ENCODE measurements around the gene HEG1. TPM values are rescaled to one million over a fixed set of nuclear protein-coding genes. Genes with fewer than 3 reads are reported as not detected.

The HEG1 gene
- total and polyA plus RNA-seq, 2 experiments from 2014 or later, result 1.8 to 8.8 TPM

DNA sequence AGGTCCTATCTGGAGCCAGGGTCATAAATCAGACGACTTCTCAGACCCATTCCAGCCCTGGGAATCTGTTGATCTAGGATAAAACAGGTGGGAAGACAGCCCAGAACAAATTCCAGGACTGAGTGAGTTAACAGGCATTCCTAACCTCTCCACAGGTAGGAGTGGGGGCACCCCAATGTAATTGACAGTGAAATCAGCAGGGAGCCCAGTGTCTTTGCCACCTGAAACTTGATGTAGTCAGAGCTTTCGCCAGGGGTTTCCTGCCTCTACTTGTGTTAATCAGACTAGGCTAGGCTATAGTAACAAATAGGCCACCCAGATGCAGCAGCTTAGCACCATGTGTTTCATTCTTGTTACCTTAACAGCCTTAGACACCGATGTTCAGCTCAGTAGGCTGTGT is 2.7 kb upstream of the HEG1 start (continued):
- TF ChIP-seq, protein P1, sequence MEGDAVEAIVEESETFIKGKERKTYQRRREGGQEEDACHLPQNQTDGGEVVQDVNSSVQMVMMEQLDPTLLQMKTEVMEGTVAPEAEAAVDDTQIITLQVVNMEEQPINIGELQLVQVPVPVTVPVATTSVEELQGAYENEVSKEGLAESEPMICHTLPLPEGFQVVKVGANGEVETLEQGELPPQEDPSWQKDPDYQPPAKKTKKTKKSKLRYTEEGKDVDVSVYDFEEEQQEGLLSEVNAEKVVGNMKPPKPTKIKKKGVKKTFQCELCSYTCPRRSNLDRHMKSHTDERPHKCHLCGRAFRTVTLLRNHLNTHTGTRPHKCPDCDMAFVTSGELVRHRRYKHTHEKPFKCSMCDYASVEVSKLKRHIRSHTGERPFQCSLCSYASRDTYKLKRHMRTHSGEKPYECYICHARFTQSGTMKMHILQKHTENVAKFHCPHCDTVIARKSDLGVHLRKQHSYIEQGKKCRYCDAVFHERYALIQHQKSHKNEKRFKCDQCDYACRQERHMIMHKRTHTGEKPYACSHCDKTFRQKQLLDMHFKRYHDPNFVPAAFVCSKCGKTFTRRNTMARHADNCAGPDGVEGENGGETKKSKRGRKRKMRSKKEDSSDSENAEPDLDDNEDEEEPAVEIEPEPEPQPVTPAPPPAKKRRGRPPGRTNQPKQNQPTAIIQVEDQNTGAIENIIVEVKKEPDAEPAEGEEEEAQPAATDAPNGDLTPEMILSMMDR (conservative IDR thresholded peaks at IDR 0.05; ENCODE audit: low read depth in 2 of 2), result no peak
- TF ChIP-seq REST (IDR thresholded peaks at IDR 0.05; ENCODE audit: unreplicated experiment), result no peak
- TF ChIP-seq JUNB (IDR thresholded peaks at IDR 0.05; ENCODE audit: unreplicated experiment), result no peak
- no peak for TF ChIP-seq EZH2phosphoT487 (IDR thresholded peaks at IDR 0.05; ENCODE audit: unreplicated experiment)

- Histone ChIP-seq H3K27me3 (ENCODE audit: insufficient read depth) (peaks cover 44% of the 10 kb centered on the region), H3K79me2 (replicated peaks; ENCODE audit: insufficient read depth) (no peaks in the 10 kb centered on the region; the same call in 1 of the 2 replicates), H3K36me3 (ENCODE audit: insufficient read depth) (no peaks in the 10 kb centered on the region; the same call in 1 of the 2 replicates), H3F3A (replicated peaks; ENCODE audit: low read depth) (peaks cover 12% of the 10 kb centered on the region), H3K4me2 (peak overlapping the region; percentile 96; the same call in 1 of the 2 replicates), H3K4me1 (ENCODE audit: insufficient read depth) (peaks cover 37% of the 10 kb centered on the region), H3K27ac (ENCODE audit: low read depth) (no peak overlapping the region), H2AFZ (no peak overlapping the region), H3K4me3 (no peak overlapping the region), H4K20me1 (replicated peaks; ENCODE audit: insufficient read depth) (no peaks in the 10 kb centered on the region), H3K9me2 (ENCODE audit: insufficient read depth) (no peaks in the 10 kb centered on the region)
- H3K4me3 Mint-ChIP-seq, result peak overlapping the region; percentile 68; the same call in 2 of the 3 replicates
- no peak overlapping the region for H3K27ac Mint-ChIP-seq
- H3K36me3 Mint-ChIP-seq (ENCODE audit: low read depth), result no peaks in the 10 kb centered on the region; the same call in 2 of the 3 replicates
- DNase-seq (ENCODE audit: low spot score), result no peak
- H3K27me3 Mint-ChIP-seq (ENCODE audit: insufficient read depth, low read depth, poor library complexity), result peaks cover 44% of the 10 kb centered on the region
- no peak for TF ChIP-seq NANOG (IDR thresholded peaks at IDR 0.05; ENCODE audit: borderline replicate concordance)
- TF ChIP-seq, protein P1 (conservative IDR thresholded peaks at IDR 0.05; ENCODE audit: low read depth in 2 of 2), result no peak
- TF ChIP-seq ZNF331 (CRISPR knock-in tag; IDR thresholded peaks at IDR 0.05; ENCODE audit: low read depth), result no peak
- H3K9me3 Mint-ChIP-seq, result no peaks in the 10 kb centered on the region; the same call in 2 of the 3 replicates
- H3K4me1 Mint-ChIP-seq, result peaks cover 51% of the 10 kb centered on the region
- no peak for ATAC-seq
Measured at GRCh38 chr3:125057186-125057850, 1.5 kb upstream of the HEG1 start.
